AG10803 (cell line): ENCODE measurements around the gene MORN1.

ENCODE experiments used
- DNase-seq: peaks from one replicate; pipeline ENCODE4 v3.0.0; 2010; ENCODE audit warnings: low read depth
- H3K4me3 ChIP-seq: 2 replicates; pipeline ENCODE4 v1.5.1; 2011; ENCODE audit warnings: mild to moderate bottlenecking, low read length, control low read depth
- CTCF ChIP-seq: conservative IDR thresholded peaks from 2 replicates; pipeline ENCODE4 v1.5.1; 2011; ENCODE audit warnings: mild to moderate bottlenecking, low read length, control low read depth, inconsistent platforms

Gene MORN1

DNA sequence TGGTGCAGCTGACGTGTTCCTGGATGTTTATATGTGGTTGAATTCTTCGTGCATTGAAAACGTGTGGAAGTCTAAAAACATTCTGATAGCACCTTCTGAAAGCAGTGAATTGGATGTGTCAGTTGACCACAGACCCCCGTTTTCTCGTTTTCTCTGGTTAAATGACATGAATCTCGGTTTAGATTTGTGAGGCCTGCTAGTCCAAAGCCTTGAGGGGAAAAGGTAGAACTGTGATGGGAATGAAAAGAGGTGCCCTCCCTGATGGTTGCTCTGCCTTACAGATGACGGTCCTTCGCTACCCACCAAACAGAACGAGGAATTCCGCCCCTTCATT lies 9.2 kb upstream of the MORN1 start:
- no peak for TF ChIP-seq CTCF
- H3K4me3 ChIP-seq, result no peak overlapping the region
- no peak for DNase-seq

DNA sequence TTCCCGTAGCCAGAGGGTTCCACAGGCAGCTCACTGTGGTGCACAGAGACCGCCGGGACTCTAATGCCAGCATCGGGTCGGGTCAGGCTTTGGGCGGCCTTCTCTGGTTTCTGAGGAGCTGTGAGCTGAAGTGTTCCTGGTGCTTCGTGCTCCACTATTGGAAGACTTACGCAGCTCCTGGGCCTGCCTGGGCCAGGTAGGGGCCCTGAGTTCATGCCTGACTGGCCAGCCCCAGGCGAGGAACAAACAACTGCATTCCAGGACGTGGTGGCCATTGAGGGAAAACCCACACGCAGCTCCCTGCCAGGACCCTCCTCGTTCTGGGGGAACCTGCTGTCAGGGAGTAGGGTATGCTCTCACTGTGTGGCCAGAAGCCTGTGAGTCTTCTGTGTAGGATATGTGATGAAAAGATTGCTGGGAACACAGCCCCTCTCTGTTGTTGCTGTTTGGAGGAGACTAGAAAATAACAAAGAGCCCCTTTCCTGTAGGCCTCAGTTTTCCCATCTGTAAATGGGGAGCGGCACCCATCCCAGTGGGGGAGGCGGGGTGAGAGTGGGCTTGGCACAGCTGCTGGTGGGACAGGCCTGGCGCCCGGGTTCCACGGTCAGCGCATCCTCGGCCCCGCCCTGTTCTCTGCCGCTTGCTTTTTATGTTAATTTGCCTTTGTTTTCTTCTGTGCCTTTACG lies 8.7 kb upstream of the MORN1 start:
- no peak overlapping the region for H3K4me3 ChIP-seq
- no peak for DNase-seq
- no peak for TF ChIP-seq CTCF

DNA sequence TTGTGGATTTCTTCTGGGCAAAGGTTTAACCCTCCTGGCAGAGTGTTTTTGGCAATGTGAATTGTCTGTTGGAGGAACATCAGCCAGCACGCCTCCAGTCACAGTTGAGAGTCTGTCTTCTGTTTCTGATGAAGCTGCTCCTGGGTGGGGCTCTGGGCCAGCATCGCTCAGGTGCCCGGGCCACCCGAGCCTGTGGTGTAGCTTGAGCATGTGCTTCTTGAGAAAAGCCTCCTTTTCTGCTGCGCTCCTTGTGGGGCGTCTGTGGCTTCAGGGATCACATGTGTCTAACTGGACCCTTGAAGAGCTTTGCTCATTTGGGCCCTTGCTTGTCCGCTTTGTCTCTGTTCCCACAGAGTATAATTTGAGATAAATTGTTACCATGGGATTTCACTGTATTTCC lies 7.5 kb upstream of the MORN1 start:
- DNase-seq, result no peak
- no peak for TF ChIP-seq CTCF
- no peak overlapping the region for H3K4me3 ChIP-seq

GRCh38 chr1:2397007-2397679 lies 5.8 kb upstream of the MORN1 start:
- no peak overlapping the region for H3K4me3 ChIP-seq
- no peak for DNase-seq
- TF ChIP-seq CTCF, result no peak

DNA sequence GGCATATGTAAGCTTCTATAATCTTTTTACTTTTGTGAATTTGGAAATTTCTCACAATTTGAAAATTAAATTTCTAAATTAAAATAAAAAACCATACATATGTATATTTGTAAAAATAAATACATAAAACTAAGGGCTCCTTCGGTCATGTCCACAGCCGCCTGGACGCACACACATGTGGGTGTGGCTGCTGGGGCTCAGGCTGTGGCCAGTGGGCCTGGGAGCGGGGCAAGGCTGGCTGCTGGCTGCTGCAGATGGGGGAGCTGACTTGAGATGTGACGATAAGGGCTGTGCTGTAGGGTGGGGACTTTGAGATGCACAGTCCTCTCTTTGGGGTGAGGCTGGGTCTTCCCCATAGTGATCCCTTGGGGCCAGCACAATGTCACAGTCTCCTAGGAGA lies 5.1 kb upstream of the MORN1 start:
- no peak overlapping the region for H3K4me3 ChIP-seq
- no peak for DNase-seq
- no peak for TF ChIP-seq CTCF

GRCh38 chr1:2396059-2396458 lies 4.7 kb upstream of the MORN1 start:
- no peak for DNase-seq
- no peak overlapping the region for H3K4me3 ChIP-seq
- no peak for TF ChIP-seq CTCF

DNA sequence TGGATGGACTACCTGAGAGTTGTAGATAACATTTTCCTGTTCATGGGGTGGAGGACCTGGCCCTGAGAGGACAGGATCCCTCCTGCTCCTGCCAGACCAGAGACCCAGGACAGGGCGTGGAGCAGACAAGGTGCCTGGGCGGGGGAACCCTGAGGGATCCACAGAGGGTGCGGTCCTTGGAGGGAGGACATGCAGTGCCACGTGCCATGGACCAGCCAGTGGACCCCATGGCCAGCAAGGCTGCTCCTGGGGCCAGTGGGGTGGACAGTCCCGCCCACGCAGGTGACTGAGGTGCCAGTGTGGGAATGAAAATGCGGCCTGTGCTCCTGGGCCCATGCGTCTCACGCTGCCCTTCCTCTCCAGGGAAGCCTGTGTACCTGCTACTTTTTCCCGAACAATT lies 3.9 kb upstream of the MORN1 start:
- DNase-seq, result no peak
- no peak for TF ChIP-seq CTCF
- no peak overlapping the region for H3K4me3 ChIP-seq
